LNCAP (cell line): ENCODE data around the gene CDK16.

Experiments used
- TF ChIP-seq, protein P1 (sequence below): fragments of 450-650 bp; IDR thresholded peaks from 2 replicates; pipeline ENCODE4 v1.5.1; 2017; ENCODE audit warnings: mild to moderate bottlenecking

CDK16 gene

DNA sequence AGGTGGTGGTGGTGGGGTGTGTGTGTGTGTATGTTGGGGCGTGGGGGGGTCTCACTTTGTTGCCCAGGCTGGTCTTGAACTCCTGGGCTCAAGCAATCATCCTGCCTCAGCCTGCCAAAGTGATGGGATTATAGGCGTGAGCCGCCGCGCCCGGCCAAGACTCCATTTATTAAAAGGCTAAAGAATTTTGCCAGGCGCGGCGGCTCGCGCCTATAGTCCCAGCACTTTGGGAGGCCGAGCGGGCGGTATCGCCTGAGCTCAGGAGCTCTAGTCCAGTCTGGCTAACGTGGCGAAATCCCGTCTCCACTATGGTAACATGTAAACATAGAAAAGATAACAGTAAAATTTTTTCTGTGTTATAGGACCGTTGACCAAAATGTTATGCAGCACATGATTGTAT is 28.6 kb upstream of the CDK16 start:
- TF ChIP-seq, protein P1, sequence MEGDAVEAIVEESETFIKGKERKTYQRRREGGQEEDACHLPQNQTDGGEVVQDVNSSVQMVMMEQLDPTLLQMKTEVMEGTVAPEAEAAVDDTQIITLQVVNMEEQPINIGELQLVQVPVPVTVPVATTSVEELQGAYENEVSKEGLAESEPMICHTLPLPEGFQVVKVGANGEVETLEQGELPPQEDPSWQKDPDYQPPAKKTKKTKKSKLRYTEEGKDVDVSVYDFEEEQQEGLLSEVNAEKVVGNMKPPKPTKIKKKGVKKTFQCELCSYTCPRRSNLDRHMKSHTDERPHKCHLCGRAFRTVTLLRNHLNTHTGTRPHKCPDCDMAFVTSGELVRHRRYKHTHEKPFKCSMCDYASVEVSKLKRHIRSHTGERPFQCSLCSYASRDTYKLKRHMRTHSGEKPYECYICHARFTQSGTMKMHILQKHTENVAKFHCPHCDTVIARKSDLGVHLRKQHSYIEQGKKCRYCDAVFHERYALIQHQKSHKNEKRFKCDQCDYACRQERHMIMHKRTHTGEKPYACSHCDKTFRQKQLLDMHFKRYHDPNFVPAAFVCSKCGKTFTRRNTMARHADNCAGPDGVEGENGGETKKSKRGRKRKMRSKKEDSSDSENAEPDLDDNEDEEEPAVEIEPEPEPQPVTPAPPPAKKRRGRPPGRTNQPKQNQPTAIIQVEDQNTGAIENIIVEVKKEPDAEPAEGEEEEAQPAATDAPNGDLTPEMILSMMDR = no peak

DNA sequence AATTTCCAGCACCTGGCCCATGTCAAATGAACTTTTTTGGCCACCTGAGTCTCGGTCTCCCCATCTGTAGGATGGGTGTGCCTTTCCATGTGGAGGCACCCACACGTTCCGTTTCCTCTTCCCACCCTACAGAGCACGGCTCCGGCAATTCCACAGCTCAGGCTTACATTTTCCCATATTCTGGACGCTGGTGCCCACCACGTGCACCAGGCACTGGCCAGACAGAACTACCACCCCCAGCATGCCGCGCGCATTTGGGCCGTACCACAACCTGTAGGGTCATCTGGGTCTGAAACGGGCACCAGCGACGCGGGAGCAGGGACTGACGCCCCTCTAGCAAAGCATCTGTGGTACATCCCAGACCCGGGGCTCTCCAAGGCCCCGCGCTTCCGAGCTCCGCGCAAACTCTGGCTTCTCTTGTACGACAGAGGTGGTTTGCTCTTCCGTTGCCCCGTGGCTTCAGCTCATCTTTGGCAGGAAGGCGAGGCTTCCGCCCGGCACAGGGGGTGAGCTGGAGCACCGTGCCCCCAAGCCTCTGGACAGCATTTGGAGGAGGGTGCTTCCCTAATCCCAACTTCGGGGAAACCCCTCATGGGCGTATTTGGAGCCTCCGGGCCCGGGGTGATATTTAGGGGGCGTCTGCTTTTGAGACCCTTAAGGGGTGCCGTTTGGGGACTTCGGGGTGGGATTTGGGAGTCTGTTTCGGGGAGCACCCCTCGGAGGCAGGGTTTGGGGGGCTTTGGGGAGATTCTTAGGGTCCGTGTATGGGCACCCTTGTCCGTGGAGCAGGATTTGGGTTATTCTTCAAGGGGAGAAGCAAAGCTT is 27.8 kb upstream of the CDK16 start:
- TF ChIP-seq, protein P1 = no peak

DNA sequence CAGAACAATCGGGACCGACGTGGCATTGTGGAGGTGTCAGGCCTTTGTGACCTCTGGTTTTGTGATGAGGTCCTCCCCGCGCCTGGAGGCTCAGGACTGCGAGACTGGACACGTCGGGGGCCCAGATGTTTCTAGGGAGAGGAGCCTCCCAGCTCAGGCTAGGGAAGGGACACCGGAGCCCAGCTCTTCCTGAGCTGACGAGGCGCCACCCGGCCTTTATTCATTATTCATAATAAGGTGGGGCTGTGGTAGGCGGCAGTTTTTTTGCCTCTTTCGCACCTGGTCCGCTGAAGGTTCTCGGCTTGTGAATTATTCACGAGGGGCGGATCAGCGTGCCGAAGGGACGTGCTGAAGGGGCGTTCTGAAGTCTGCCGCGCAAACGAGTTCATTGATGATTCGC is 27.1 kb upstream of the CDK16 start:
- TF ChIP-seq, protein P1 = no peak

DNA sequence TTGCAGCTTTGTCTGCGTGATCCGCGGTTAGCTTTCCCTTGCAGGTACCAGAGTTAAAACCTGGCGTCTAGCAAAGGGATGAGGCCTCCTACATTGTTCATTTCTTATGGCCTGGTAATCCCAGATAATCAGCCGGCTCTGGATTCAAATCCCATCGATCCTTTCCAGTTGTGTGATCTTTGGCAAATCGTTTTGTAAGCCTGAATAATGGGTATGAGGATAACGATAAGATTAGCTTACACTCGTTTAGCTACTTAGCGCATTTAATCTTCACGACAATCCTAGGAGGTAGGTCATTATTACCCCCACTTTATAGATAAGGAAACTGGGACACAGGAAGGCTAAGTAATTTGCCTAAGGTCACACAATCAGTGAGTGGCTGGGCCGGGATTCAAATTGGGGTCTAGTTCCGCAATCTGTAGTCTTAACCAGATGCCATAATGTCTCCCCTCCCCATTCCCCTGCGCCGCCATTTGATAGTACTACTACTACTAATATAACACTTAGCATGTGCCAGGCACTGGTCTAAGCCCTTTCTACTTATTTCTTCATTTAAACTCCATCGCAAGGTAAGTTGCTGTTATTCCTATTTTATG is 26.6 kb upstream of the CDK16 start:
- TF ChIP-seq, protein P1 = no peak

DNA sequence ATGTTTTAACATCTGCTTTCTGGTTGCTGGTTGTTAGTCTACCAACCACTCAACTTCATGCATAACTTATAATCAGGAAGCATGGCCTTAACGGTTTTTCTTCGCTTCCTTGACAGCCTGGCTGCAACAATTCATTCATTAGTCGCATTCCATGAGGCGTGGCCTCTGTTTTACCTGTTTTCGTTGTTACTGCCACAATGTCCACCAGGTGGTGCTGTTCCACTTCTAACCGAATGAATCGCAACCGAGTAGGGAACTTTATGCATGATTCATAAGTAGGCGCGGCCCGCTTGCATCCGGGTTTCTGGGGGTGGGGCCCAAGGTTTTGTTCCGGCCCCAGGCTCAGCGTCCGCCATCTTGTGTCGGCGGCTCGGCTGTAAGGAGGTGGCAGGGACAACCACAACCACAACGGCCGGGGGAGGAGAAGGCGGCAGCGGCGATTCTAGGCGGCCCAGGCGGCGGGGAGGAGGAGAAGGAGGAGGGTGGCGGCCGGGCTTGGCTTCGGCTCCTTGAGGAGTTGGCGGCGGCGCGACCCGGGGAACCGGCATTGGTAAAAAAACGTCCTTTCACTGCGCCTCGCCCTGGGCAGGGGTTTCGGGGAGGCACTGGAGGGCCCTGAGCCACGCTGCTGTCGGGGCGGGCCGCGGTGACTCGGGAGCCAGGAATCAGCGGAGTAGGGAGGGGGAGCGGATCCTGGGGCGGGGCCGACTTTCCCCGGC is 24.8 kb upstream of the CDK16 start, which contains the start of gene UBA1:
UBA1 (plus strand) TSS at position 355 of the 719 bp plus-strand sequence. CDS start 4,974 bp downstream, outside the sequence.
- TF ChIP-seq, protein P1 = peak; percentile 62

DNA sequence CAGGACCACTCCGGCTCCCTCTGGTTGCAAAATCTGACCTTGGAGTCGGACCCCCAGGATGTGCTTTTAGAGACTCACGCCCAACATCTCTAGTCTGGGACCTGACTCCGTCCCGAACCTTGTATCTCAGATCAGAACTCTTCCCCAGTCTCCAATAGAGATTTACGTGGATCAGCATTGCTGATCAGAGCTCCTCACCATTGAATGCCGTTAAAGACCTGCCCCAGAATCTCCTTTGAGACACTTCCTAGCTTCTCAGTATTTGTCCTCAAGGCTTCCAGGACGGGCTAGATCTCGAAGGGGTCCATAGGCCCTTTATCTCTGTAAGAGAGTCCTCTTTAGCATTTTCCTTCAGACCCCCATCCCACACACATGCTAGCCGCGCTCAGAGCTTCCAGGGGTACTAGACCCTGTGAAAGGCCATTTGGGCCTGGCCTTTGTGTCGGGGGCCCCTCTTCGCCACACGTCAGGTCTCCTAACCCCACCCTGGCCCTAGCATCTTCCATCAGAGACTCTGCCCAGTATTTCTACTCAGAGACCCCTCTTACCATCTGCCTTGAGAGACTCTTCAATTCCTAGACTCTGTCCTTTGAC is 24.2 kb upstream of the CDK16 start:
- TF ChIP-seq, protein P1 = no peak

DNA sequence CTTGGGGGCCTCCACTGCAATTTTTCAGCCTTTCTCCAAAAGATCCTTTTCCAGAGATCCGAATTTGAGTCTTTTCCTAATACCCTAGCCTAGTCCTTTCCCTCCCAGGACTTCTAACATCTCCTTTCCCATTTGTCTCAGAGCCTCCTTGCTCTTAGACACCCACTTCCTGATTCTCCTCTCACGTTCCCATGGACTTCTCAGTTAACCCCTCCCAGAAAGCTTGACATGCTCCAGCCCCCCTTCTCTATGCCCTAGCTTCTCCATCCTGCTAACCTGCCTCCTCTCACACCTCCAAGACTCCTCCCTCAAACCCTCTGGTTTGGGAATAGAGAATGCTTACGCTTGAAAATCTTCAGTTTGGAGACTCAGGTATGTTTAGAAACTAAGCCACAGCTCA is 22.4 kb upstream of the CDK16 start:
- TF ChIP-seq, protein P1 = no peak
